Measurements from ENCODE around the gene UROC1.

The UROC1 gene

GRCh38 chr3:126449621-126450051 is 67.9 kb downstream of the UROC1 start:
- H3K4me3 ChIP-seq (ENCODE audit: low read depth, low read length): no peak overlapping the region
- TF ChIP-seq CTCF (IDR thresholded peaks at IDR 0.05; ENCODE audit: low read depth, low read length): no peak

- no peak for TF ChIP-seq CTCF (IDR thresholded peaks at IDR 0.05; ENCODE audit: low read depth, low read length)
- H3K4me3 ChIP-seq (ENCODE audit: low read depth, low read length): no peak overlapping the region
These were observed 68.7 kb downstream of the UROC1 start for GRCh38 chr3:126448893-126449180.

- no peak for TF ChIP-seq CTCF (IDR thresholded peaks at IDR 0.05; ENCODE audit: low read depth, low read length)
These were observed 69.3 kb downstream of the UROC1 start for GRCh38 chr3:126448136-126448892.

GRCh38 chr3:126447456-126448106 is 70.0 kb downstream of the UROC1 start:
- H3K4me3 ChIP-seq (ENCODE audit: low read depth, low read length): no peak overlapping the region

More at GRCh38 chr3:126448136-126448892, 69.3 kb downstream of the UROC1 start:
- H3K4me3 ChIP-seq (ENCODE audit: low read depth, low read length): no peak overlapping the region

DNA sequence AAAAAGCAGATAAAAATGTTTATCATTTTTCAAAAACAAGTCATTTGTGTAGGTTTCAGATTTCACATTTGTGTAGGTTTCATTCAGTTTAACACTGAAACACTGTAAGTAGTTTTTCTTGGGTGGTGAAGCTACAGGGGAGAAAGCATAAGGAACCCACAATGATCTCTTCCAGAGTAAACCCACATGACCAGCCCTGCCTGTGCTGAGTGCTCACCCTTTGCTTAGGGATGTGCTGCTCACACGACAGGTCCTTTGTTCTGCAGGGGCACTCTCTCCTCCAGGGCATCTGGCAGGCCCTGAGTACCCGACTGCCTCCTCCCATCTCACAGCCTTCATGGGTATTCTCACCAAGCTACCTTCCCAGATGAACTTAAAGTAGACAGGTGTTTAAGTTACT is 70.8 kb downstream of the UROC1 start:
- no peak for TF ChIP-seq CTCF (IDR thresholded peaks at IDR 0.05; ENCODE audit: low read depth, low read length)
- no peak overlapping the region for H3K4me3 ChIP-seq (ENCODE audit: low read depth, low read length)

More at GRCh38 chr3:126447456-126448106, 70.0 kb downstream of the UROC1 start:
- TF ChIP-seq CTCF (IDR thresholded peaks at IDR 0.05; ENCODE audit: low read depth, low read length): no peak

- TF ChIP-seq CTCF (IDR thresholded peaks at IDR 0.05; ENCODE audit: low read depth, low read length): no peak
These were observed 71.3 kb downstream of the UROC1 start for GRCh38 chr3:126446301-126446700.

GRCh38 chr3:126445506-126445905 is 72.1 kb downstream of the UROC1 start:
- H3K4me3 ChIP-seq (ENCODE audit: low read depth, low read length): no peak overlapping the region
- no peak for TF ChIP-seq CTCF (IDR thresholded peaks at IDR 0.05; ENCODE audit: low read depth, low read length)

More at GRCh38 chr3:126446301-126446700, 71.3 kb downstream of the UROC1 start:
- no peak overlapping the region for H3K4me3 ChIP-seq (ENCODE audit: low read depth, low read length)
